ENCODE data around the gene EFTUD2.
"Not testable (repeated sequence)": the region's sequence is repeated elsewhere in the genome, so short reads cannot be mapped to it uniquely, and the experiment has no call there.

Gene EFTUD2

GRCh38 chr17:44808656-44809388 is 90.4 kb downstream of the EFTUD2 start:
- DNase-seq (ENCODE audit: low read depth in 2 of 2, low spot score in 1 of 2): not testable (repeated sequence)

- no peak for DNase-seq (ENCODE audit: low read depth in 2 of 2, low spot score in 1 of 2)
Measured at GRCh38 chr17:44808156-44808555, 91.1 kb downstream of the EFTUD2 start.

- no peak for DNase-seq (ENCODE audit: low read depth in 2 of 2, low spot score in 1 of 2)
Measured at GRCh38 chr17:44807817-44808155, 91.5 kb downstream of the EFTUD2 start.

GRCh38 chr17:44807093-44807816 is 92.0 kb downstream of the EFTUD2 start:
- DNase-seq (ENCODE audit: low read depth in 2 of 2, low spot score in 1 of 2): no peak

- DNase-seq (ENCODE audit: low read depth in 2 of 2, low spot score in 1 of 2): no peak
Measured at GRCh38 chr17:44804302-44805089, 94.7 kb downstream of the EFTUD2 start.

- DNase-seq (ENCODE audit: low read depth in 2 of 2, low spot score in 1 of 2): no peak
Measured at GRCh38 chr17:44801880-44802279, 97.4 kb downstream of the EFTUD2 start.
